Activated effector memory CD4-positive, alpha-beta T cell treated with anti-CD3 and anti-CD28 coated beads, Interleukin-2, amount 50 U/mL, for 16 hours (primary cell): ENCODE data around the gene ANTXR1.
"Not testable (repeated sequence)": the region's sequence is repeated elsewhere in the genome, so short reads cannot be mapped to it uniquely, and the experiment has no call there.

Experiments used
- DNase-seq: peaks from one replicate; pipeline ENCODE4 v3.0.0-alpha.2; 2020

Gene ANTXR1

DNA sequence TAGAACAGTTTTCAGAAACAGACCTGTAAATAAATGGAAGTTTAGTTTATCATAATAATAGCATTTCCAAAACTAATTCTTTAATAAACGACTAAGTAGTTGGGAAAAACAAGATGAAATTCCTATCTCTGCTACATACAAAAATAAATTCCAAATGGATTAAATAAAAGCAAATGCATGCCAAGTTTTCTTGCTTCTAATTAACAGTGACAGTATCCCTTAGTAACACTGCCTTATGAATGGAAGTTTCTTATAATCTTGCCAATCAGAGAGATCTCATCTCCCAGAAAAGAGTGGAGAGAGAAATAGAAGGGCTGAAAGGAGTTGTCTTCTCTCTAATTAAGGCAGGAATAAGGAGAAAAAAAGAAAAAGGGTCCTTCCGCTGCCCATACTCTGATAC lies 240.1 kb downstream of the ANTXR1 start:
- DNase-seq = no peak

DNA sequence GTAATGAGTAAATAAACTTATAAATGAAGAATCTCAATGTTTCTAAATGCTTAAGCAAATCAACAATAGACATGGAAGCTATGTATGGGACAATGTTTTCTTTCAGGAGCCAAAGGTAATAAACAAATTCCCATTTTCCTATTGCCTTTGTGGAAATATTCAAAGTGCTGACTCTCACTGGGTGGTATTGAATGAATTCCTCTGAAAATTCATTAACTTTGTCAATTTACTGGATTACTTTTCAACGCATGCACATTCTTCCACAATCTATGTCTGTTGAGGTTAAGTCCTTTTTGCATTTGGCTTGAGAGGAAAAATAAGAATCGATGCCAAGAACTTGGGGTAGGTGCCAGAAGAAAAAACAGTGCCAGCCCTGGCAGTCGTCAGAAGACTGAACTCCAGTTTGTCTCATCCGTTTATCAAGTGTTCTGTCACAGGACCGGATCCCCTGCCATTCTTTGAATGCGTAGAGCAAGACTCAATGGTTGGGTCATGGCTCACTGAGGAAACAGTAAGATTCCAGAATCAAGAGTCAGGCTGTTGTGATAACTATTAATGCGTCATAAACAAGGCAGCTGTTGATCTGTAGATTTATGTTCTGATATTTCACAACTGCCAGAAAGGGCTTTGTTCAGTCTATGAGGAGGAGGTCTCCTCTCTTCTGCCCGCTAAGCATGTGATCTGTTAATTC lies 240.8 kb downstream of the ANTXR1 start:
- DNase-seq = no peak

DNA sequence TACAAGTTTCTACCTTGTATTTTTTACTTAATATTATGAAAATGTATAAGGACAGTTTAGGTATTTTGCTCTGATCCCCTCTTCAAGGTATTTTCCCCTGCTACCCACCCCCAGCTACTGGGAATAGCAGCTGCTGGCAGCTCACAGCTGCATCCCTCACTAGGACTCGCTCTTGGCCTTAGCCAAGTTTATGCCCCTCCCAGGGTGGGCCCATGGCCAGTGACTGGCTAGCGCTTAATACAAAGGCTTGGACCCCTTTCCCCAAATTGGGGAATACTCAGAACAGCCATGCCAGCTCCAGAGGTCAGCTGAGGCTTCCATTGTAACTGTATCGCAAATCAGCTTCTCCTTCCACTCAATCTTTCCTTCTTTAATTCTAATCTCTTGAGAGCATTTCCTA lies 242.8 kb downstream of the ANTXR1 start:
- no peak for DNase-seq

DNA sequence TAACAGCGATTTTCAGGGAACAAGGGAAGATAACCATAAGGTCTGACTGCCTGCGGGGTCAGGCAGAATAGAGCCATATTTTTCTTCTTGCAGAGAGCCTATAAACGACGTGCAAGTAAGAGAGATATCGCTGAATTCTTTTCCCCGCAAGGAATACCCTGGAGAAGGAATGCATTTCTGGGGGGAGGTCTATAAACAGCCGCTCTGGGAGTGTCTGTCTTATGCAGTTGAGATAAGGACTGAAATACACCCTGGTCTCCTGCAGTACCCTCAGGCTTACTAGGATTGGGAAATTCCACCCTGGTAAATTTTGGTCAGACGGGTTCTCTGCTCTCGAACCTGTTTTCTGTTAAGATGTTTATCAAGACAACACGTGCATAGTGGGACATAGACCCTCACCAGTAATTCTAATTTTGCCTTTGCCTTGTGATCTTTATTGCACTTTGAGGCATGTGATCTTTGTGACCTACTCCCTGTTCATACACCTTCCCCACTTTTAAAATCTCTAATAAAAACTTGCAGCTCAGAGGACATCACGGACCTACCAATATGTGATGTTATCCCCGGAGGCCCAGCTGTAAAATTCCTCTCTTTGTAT lies 247.1 kb downstream of the ANTXR1 start:
- not testable (repeated sequence) for DNase-seq

DNA sequence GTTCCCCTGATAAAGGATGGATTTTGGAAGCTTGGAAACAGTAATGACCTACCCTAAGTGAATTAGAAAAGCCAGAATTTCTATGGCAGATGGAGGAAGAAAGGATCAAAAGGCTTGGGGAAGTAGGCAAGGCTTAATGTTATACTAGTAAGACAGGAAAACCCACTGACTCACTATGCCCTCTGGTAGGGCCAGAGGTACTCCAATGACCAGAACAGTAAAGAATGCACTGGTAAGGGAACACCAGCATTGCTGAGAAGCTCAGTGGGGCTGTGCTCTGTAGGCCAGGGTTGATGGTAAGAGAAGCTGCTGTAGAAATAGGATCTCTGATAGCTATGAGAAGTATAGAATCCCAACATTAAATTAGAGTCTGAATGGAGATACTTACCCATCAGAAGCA lies 247.7 kb downstream of the ANTXR1 start:
- no peak for DNase-seq

DNA sequence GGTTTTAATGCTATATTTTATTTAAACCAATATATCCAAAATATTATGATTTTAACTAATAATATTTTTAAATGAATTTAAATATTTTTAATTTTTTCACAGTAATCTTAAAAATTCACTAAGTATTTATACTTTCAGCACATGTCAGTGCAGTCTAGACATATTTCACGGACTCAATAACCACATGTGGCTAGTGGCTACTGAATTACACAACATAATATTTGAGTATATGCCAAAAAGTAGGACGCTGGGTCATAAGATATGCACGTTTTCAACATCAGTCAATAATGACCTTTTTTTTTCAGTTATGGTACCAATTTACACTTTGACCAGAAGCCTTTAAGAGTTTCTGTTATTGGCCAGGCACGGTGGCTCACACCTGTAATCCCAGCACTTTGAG lies 256.4 kb downstream of the ANTXR1 start:
- no peak for DNase-seq

DNA sequence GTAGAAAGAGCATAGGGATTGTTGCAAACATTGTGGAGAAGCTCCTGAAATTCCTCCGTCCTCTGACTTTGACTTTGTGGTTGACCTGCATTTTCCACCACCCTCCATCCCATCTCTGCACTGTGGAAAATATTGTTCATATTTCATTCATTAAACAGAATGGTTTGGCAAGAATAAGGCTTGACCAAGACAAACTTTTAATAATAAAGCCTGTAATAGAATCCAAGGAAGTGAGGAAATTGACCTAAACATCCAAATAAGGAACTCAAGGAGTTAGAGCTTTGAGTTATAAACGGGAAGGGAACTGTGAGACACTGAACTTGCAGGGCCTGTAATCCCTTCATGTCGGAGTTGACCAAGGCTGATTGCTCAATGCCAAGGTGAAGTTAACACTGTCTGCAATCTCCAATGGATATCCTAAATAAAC lies 258.9 kb downstream of the ANTXR1 start:
- no peak for DNase-seq

DNA sequence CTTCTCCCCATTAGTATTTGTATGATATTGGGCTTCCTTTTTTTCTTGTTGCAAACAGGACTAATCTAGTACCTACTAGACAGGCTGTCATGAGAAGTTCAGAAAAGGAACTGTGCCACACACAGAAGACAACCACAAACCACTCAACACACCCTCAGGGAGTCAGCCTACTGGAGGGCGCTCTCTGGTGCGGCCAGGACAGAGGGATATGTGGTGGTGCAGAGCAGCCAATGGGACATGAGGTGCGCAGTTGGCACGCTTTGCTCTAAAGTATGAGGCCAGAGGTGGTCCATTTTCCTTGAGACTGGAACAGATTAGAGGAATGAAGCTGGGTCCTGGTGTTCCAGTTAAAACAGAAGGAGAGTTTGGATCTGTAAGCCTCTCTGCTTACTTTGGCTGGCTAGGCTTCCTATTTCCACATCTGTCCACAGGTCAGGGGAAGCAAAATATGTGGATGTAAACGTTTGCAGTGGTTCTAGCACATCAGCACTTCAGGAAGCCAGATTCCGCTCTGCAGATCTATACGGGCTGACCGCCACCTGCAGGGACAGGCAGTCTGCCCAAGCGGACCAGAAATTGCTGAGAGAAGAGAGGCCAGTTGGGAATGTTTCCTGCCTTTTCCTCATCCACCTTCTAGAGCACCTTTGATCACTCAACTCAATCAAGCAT lies 260.0 kb downstream of the ANTXR1 start:
- DNase-seq = no peak

DNA sequence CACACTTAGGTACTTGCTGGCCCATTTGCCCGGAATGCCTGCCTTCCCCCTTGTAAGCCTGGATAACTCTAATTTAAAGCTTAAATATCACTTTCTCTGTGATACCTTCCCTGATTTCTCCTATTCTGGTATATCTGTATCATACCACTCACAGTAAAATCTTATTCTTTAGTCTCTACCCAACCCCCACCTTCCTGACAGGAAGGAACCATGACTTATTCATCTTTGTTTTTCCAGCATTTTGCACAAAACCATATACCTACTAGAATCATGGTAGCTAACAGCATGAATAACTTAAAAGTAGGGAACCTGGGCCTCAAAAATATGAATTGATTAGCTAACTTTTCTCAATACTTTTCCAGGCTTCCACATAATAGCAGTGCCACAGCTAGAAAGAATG lies 262.5 kb downstream of the ANTXR1 start:
- DNase-seq = no peak

DNA sequence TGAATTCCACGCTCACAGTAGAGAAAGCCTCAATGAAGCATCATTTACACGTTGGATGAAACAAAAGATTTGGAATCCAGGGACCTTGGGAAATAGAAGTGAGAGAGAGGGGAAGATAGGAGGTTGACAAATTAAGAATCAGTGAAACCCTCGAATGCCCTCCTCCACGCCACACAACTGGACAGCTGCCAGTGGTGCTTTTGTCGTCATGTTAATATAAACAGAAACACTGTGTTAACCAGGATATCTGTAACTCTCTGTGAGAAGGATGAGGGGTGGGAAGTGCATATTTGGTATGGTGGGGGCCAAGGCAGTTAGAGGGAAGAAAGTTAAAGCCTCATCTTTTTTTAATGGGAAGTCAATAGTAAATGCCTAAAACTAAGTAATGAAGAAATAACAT lies 265.4 kb downstream of the ANTXR1 start:
- DNase-seq = no peak

DNA sequence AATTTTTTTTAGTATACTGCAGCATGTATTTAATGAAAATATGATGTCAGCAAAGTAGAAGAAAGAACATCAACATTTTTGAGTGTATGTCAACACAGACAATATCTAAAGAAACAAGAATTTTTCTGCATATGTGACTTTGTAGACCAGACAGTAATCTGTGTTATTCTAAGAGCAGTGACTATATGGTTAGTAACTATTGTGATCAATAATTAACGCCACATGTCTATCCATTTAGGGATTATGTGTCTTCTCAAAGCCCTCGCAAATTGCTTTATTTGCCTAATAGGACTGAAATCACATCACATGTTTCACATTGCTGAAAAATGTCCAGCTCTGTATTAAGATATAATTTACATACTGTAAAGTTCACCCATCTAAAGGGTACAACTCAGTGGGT lies 266.2 kb downstream of the ANTXR1 start:
- DNase-seq = no peak

DNA sequence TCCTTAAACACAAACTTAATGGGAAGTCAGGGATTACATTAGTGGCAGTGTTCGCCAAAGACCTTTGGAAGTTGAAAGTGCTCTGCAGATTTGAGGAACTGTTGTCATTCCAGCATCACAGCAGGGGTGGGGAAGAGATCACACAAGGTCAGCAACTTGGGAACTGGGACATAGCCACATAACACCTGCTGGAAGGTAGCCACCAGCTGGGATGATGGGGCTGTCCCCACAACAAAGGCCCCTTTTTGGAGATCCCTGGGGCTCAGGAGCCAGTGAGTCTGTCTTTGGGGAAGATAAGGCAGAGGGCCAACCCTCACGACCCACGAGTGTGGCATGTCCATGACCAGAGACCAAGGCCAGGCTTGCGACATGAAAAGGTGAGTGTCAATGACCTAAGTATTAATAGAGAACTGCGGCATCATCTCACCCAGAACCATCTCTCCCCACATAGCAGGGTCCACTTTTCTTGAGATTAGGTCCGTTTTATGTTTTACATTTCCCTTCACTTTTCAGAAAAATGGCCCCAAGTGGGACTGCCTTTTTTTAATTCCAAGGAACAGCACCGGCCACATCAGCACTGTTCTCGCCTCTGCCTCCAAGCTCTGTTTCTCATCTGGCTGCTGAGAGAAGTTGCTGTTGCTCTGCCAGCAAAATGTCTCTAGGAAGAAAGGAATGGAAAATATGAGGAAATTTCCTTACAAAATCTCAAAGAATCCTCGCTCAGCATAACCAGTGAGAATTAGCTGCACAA lies 267.1 kb downstream of the ANTXR1 start:
- no peak for DNase-seq

DNA sequence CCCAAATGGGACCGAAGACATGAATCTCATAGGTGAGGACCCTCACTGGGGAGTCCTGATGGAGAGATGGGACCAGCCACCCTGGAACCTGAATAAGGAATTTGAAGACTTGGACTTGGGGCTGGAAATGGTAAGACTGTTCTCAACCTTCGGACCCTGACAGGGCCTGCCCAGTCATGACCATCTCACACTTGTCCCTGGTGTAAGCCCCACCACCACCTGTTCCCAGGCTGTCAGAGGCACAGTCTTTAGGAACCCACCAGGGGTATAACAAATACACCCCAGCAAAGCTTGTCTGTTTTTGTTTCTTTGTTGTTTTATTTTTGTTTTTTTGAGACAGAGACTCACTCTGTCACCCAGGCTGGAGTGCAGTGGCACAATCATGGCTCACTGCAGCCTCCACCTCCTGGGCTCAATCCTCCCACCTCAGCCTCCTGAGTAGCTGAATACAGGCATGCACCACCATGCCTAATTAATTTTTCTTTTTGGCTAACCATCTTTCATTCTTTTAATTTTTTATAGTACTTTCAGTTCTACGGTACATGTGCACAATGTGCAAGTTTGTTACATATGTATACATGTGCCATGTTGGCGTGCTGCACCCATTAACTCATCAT lies 267.9 kb downstream of the ANTXR1 start:
- DNase-seq = no peak

DNA sequence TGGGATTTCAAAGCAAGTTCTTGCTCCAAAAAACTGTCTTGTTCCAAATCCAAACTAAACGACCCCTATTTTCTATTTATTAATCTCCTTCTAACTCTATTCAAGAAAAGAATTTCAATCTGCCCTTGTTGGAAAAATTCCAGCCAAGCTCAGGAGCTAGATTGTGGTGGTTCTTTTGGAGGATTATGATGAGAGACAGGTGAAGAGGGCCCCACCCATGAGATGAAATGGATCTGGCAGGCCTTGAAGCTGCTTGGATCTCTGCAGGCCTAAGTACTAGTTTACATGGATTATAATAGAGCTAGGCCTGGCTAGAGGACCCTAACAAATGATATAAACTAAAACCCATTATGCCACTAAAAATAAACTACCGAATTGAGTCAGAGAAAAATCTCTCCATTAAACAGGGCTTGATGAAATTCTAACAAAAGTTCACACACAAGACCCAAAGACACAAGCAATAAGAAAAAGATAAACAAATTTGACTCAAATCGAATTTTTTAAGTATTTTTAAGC lies 272.5 kb downstream of the ANTXR1 start:
- no peak for DNase-seq

DNA sequence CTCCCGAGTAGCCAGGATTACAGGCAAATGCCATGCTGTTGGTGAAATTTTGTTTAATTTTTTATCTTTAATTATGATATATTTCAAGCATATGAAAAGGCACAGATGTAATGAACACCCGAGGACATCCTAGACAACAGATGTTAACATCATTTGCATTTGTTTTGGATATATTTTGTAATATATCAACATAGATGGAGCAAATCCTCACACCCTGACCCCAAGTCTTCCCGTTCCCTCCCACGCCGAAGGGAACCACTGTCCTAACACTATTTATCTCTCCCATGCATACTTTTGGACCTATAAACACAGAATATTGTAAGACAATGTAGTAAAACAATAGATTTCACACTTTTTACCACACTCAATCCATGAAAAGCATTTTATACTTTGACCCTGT lies 274.6 kb downstream of the ANTXR1 start:
- DNase-seq = no peak

DNA sequence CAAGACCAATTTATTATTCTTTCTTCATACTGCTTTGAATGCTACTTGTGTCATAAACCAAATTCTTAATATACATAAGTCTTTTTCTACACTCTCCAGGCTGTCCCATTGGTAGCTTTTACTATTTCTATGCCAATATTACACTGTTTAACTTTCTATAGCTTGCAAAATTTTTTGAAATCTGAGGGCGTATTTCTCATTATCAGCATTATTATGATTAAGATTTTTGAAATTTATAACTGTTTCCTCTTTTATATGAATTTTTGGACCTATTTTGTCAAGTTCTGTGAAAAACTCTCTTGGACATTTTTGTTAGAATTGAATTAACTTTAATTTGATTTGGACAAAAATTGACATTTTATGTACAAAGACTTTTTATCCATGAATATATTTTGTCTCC lies 275.4 kb downstream of the ANTXR1 start:
- no peak for DNase-seq

DNA sequence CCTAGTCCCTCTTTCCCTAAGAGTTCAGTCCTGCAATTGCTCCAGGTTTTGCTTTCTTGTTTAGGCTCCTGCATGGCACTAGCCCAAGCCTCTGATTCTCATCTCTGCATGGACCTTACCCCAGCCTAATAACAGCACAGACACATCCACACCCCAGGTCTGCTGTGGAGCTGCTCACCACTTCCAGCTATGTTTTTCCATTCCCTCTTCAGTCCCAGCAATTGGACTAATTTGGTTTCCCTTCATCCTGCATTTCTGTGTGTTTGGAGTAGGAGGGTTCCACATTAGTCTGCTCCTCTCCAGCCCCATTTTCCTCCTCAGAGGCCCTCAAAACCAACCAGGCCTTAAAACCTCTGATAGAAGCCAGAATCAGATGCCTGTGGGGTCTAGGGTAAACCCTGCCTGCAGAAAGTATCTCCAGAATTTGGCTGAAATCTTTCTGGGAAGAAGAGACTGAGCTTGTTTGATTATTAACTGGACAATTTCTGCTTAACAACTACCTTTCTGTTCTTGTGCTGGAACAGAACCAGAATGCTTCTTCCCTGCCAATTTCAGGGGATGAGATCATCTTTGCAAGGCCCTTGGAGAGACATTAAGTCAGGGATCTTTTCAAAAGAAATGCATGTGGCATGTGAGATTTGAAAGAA lies 278.1 kb downstream of the ANTXR1 start:
- no peak for DNase-seq

DNA sequence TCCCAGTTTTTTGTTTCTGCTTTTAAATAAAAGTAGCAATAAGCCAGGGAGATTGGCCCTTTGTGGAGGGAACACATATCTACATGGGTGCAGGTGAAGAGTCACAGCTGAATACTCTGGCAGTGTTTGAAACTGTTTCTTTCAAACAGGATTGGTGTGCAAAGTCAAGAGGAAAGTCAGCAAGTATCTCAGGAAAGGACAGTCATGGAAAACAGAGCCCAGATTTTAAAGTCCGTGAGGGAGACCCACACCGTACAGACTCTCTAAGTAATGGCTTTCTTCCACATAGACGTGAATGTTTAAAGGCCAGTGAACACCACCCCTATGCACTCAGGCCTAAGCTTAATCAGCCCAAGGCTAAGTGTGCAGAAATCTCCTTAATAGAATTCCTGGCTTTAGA lies 278.7 kb downstream of the ANTXR1 start:
- no peak for DNase-seq

DNA sequence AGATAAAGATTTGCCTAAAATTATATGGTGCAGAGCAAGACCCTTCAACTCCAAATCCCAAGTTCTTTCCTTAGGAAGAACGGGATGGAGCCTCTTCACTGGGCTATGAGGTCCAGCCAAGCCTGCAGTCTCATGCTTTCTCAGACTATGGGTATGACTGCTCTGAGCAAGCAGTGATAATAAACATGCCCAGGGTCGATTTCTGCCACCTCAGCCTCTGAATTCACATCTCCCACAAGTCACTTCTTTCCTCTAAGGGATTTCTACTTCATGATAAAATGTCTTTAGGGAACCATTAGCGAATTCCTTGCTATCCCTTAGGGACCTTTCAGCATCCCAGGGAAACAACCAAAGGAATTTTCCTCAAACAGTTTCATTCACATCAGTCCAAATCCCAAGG lies 279.3 kb downstream of the ANTXR1 start:
- DNase-seq = no peak

DNA sequence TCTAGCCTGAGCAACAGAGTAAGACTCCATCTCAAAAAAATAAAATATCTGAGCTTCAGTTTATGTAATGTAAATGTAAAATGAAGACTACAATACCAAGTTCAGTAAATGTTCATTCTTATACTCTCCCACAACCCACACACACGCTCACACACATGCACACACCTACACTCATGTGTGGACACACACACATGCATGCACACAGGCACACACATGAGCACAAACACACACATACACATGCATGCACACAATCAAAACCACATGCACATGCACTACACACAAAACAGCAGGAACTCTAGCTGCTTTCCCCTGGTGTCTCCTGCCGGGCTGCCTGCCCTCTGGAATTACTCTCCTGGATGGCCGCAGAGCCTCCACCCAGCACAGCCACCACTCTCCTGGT lies 283.4 kb downstream of the ANTXR1 start:
- no peak for DNase-seq

DNA sequence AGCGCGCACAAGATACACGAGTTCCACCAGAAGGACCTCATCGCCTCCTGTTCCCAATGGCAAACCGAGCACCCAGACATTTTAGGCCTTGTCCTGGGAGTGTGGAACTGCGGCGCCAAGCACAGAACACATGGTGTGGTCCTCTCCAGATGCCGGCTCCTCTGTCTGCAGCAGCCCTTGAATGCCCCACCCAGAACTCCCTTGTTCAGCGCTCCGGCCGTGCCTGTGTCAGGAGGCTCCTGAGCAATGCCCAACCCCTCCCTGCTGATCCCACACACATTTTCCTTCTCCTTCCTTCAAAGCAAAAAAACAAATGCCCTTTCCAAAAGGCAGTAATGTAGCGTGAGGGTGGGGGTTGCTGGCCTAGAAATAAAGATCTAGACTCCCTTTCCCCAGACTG lies 284.2 kb downstream of the ANTXR1 start:
- DNase-seq = no peak

DNA sequence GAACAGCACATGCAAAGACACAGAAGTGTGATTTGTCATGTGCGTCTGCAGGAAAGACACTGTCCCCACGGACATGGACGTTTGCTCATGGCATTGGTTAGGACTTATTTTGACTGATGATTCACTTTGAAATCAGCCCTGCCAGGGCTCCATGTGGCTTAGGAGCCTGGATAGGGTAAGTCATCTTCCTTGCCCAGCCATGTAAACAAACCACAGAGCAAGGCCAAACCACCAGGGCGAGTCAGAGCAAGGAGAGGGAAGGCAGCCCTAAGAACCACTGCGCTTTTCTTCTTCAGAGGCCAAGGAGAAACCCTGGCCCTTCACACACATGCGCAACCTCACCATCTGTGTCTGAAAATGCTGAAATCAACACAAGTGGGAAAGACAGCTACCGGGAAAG lies 285.3 kb downstream of the ANTXR1 start:
- DNase-seq = no peak

DNA sequence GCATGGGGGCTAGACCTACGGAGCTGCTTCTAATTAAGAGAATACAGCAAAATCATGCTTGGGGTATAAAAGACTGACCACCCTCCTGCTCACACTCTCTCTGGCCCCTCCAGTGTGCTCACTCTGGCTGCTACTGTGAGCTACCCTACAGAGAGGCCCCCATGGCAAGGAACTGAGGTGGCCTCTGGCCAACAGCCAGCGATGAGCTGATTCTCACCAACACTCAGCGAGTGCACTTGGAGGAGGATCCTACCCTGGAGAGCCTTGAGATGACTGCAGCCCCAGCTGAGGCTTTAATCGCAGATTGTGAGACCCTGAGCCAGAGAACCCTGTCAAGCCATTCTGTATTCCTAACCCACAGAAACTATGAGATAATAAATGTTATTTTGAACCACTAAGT lies 285.9 kb downstream of the ANTXR1 start:
- DNase-seq = no peak
